Breast epithelium (tissue), 3 donors: ENCODE data around the gene RGS7.

Source experiments
- POLR2AphosphoS5 ChIP-seq, 3 donors: sonication (generic); formaldehyde crosslinking; IDR thresholded peaks; one replicate each; pipeline ENCODE4 v1.6.1; 2017; ENCODE audit warnings: antibody characterized with exemption in 3 of 3
- TF ChIP-seq, protein P1 (sequence below), 3 donors: fragments of 450-650 bp; IDR thresholded peaks; one replicate each; pipeline ENCODE4 v1.5.1; 2016 to 2017; ENCODE audit warnings: antibody characterized with exemption in 3 of 3, mild to moderate bottlenecking in 3 of 3, moderate library complexity in 3 of 3

- TF ChIP-seq, protein P1, sequence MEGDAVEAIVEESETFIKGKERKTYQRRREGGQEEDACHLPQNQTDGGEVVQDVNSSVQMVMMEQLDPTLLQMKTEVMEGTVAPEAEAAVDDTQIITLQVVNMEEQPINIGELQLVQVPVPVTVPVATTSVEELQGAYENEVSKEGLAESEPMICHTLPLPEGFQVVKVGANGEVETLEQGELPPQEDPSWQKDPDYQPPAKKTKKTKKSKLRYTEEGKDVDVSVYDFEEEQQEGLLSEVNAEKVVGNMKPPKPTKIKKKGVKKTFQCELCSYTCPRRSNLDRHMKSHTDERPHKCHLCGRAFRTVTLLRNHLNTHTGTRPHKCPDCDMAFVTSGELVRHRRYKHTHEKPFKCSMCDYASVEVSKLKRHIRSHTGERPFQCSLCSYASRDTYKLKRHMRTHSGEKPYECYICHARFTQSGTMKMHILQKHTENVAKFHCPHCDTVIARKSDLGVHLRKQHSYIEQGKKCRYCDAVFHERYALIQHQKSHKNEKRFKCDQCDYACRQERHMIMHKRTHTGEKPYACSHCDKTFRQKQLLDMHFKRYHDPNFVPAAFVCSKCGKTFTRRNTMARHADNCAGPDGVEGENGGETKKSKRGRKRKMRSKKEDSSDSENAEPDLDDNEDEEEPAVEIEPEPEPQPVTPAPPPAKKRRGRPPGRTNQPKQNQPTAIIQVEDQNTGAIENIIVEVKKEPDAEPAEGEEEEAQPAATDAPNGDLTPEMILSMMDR (IDR thresholded peaks at IDR 0.05): no peak
- no peak for TF ChIP-seq POLR2AphosphoS5 (IDR thresholded peaks at IDR 0.05)
Measured at GRCh38 chr1:240835291-240835690, 521.7 kb downstream of the RGS7 start.
